ENCODE data around the gene RNF31.

RNF31 gene

DNA sequence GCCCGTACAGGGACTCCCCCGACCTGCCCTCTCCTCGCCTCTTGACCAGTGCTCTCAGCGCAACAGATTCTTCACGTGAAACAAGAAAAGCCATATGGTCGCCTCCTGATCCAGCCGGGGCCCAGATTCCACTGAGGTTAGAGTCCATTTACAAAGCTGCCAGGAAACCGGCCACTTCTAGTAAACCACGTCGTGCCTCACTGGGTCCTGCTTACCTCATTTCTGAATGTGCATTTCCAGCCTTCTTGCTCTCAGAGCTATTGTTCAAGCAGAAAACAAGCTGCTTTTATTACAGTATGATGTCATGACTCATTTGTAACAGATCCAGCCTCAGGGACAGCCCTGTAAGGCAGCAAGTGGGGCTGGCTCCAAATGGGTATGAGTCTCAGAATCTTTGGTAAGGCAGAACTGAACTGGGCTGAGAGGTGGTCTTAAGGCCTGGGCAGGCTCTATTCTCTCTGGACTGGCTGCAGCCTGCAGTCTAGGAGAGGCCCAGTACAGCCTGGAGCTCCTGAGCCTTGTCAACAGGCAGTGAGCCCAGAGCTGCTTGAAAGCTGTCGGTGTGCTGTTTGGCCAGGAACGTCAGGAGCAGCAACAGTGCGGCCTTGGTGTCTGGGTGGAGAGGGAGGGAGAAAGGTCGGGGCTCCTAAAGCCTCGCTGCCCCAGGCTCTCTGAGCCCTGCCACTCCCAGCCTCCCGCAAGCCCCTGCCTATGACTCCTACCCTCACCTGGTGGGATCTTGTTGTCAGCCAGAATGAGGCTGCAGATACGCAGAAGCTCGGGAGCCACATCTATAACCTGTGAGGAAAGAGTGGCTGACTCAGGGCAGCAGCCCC is 32.9 kb downstream of the RNF31 start:
- TF ChIP-seq, protein P1, sequence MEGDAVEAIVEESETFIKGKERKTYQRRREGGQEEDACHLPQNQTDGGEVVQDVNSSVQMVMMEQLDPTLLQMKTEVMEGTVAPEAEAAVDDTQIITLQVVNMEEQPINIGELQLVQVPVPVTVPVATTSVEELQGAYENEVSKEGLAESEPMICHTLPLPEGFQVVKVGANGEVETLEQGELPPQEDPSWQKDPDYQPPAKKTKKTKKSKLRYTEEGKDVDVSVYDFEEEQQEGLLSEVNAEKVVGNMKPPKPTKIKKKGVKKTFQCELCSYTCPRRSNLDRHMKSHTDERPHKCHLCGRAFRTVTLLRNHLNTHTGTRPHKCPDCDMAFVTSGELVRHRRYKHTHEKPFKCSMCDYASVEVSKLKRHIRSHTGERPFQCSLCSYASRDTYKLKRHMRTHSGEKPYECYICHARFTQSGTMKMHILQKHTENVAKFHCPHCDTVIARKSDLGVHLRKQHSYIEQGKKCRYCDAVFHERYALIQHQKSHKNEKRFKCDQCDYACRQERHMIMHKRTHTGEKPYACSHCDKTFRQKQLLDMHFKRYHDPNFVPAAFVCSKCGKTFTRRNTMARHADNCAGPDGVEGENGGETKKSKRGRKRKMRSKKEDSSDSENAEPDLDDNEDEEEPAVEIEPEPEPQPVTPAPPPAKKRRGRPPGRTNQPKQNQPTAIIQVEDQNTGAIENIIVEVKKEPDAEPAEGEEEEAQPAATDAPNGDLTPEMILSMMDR (conservative IDR thresholded peaks at IDR 0.05; ENCODE audit: low read length) = no peak
- DNase-seq (ENCODE audit: low read depth) = peak; percentile 85
- no peak overlapping the region for H3K4me3 ChIP-seq (ENCODE audit: low read length)

DNA sequence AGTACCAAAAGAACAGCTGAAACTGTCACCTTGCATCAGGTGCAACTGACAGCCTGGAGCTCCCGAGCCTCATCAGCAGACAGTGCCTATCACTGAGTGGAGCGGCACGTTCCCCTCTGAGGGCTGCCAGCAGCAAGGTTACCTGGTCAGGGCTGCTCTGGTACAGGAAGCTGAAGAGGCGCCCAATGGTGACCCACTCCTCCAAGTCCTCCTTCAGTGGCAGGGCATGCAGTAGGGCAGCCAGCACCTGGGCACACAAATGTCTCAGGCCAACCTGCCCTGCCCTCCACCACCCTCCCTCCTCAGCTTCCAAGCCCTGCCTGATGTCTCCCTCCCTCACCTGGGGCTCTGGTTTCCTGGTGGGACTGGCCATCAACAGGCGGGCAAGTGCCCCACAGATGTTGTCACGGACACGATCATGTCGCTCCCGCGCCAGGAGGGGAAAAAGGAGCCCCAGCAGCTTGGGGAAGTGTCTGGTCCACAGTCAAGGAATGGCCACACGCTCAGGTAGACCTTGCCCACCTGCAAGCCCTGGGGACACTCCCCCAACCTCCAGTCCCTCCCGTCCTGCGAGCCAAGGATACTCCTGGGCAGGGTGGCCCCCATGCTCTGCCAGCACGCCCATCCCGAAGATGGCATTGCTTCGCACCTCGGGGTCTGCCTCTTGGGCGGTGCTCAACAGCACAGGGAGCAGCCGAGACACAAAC is 34.2 kb downstream of the RNF31 start:
- TF ChIP-seq, protein P1 (conservative IDR thresholded peaks at IDR 0.05; ENCODE audit: low read length) = no peak
- DNase-seq (ENCODE audit: low read depth) = no peak
- H3K4me3 ChIP-seq (ENCODE audit: low read length) = no peak overlapping the region

DNA sequence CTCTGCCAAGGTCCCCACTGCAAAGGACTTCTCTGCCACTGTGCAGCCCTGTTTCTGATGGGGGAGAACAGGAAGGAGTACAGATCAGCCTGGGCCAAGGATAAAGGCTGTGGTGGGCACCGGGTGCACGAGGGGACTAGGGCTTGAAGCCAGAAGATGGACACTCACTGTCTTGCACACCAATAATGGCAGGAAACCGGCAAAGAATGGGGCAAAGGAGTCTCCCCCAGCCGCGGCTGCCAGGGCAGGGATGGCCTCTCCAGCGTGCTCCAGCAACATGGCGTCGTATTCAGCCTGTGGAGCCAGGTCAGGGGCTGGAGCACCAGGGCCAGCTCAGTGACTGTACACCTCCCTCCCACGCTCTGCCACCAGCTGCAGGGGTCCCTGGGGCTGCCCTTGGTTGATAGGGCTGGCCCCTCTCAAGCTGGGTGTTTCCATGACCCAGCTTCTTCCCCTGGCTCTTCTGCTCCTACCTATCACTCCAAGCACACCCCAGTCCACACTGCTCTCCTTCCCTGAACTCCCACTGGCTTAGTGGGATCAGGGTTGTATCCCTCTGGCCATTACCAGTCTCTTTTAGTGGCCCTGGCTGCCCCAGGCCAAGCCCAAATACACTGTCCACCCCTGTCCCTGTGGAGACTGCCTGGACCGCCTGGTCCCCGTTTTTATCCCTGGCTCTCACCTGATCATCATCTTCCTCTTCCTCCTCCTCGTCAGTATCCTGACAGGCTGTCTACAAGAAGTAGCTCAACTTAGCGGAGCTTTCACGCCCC is 35.0 kb downstream of the RNF31 start:
- no peak overlapping the region for H3K4me3 ChIP-seq (ENCODE audit: low read length)
- TF ChIP-seq, protein P1 (conservative IDR thresholded peaks at IDR 0.05; ENCODE audit: low read length) = no peak
- DNase-seq (ENCODE audit: low read depth) = no peak

DNA sequence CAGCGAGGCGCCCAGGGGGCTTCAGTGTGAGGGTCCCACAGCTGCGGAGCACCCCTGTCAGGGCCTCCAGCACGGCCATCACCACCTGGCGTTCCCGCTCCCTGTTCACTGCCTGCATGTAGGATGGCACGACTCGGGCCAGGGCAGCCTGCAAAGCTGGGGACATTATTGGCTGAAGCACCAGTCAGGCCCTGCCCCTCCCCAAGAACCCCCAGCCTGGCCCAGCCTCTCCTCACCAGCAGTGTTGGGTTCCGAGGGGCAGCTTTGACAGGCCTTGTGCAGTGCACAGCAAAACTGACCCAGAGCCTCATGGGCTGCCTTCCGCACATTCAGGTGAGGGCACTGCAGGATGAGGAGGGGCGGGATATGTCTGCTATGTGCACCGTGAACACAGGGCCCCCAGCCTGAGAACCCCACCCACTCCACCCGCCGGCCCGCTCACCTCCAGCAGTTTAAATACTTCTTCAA is 35.8 kb downstream of the RNF31 start:
- TF ChIP-seq, protein P1 (conservative IDR thresholded peaks at IDR 0.05; ENCODE audit: low read length) = no peak
- H3K4me3 ChIP-seq (ENCODE audit: low read length) = no peak overlapping the region
- no peak for DNase-seq (ENCODE audit: low read depth)

DNA sequence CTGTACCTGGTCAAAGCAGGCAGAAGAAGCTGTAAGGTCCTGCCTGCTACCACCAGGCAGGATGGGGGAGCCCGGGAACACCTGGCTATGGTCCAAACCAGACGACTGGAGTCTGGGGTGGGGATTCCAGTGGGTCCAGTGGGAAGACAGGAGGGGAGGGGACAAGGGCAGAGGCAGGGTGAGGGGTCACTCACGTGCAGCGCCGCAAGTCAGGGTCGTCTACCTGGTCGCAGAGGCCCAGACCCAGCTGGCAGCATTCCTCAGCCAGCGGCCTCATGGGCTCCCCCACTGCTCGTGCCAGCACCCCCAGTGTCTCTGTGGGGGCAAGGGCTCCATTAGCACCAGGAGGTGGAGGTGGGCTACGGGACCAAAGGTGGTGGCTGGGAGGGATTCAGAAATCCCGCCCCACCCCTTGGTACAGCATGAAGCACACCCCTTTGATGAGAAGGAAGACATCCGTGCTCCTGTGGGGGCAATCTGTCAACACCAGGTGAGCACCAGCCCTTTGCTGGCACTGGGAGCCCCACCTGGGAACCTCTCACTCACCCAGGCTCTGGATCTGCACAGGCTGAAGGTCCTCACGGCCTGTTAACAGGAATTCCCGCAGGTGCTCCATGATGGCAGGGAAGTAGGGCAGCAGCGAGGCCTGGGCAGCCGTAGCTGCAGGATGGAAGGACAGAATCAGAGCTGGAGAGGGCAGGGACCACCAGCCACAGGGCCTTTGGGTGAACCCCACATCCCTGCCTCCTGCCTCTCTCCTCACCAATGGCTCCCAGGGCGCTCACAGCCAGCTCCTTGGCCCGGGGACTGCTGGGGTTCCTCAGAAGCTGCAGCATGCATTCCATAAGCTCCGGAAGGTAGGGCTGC is 37.0 kb downstream of the RNF31 start:
- H3K4me3 ChIP-seq (ENCODE audit: low read length) = no peak overlapping the region
- TF ChIP-seq, protein P1 (conservative IDR thresholded peaks at IDR 0.05; ENCODE audit: low read length) = no peak

DNA sequence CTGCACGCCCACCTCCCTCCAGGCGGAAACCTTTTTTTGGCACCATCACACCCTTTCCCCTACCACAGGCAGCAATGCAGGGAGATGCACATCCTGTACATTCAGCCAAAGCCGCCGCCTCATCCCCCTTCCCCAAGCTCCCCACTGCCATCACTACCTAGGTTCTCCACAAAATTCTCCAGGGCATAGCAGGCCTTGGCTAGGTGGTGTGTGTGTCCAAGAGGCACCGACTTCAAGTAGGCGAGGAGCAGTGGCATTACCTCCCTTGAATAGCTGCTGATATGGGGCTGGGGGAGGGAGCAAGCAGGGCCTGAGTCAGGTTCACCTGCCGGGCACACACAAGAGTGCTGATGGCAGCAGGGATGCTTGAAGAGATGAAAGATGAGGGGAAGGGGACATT is 37.7 kb downstream of the RNF31 start:
- no peak for DNase-seq (ENCODE audit: low read depth)
- no peak overlapping the region for H3K4me3 ChIP-seq (ENCODE audit: low read length)
- TF ChIP-seq, protein P1 (conservative IDR thresholded peaks at IDR 0.05; ENCODE audit: low read length) = no peak

More for the DNA sequence above, 37.0 kb downstream of the RNF31 start:
- DNase-seq (ENCODE audit: low read depth) = no peak
